ENCODE data around the gene PSD4.

Gene PSD4

DNA sequence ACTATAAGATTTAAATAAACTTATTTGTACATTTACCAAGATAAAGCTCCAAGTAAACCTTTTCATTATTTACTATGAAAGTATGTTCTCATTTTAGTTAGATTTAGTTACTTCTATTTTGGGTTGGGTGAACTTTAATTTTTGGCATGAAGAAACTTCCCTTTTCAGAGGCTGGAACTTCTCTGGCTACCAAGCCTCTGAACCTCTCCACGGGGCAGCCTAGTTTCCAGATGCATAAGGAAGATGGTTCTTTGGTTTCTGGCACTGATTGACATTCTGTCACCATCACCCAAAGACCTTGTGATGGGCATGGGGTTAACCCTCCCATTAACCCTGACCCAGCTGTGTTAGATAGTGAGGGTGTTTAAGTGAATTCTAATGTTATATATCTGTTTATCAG lies 17.1 kb downstream of the PSD4 start:
- ATAC-seq (ENCODE audit: low read depth), result no peak
- Histone ChIP-seq H3K27me3 (ENCODE audit: insufficient read depth, poor library complexity, severe bottlenecking) (no peaks in the 10 kb centered on the region), H3K36me3 (ENCODE audit: low read depth) (no peaks in the 10 kb centered on the region)

DNA sequence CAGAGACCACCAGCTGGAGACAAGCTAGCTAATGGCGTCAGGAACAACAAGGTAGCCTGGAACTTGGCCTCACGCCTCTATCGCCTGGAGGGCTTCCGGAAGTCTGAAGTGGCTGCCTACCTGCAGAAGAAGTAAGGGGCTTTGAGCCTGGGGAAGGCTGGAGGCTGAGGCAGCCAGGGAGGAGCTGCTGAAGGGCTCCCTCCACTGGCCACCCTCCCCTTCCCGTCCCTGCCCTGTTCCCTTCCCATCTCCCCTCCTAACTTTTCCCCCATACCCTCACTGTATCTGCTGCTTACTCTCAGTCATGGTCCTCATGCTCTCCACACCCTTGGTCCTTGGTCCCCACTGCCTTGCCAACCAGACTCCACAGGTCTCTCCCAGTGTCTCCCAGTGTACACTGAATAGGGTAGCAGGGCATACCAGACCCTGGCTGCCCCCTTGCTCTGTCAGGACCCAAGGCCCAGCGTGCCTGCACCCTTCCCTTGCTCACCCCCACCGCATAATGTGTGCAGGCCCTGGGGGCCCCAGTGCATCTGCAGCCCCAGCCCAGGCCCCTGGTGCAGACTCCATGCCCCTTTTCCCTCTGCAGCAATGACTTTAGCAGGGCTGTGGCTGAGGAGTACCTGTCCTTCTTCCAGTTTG lies 18.8 kb downstream of the PSD4 start:
- Histone ChIP-seq H3K4me1 (ENCODE audit: insufficient read depth, poor library complexity, severe bottlenecking) (no peaks in the 10 kb centered on the region), H3K36me3 (ENCODE audit: low read depth) (no peaks in the 10 kb centered on the region), H3K27me3 (ENCODE audit: insufficient read depth, poor library complexity, severe bottlenecking) (no peaks in the 10 kb centered on the region), H3K4me3 (ENCODE audit: severe bottlenecking) (no peak overlapping the region), H3K27ac (ENCODE audit: poor library complexity, severe bottlenecking) (no peak overlapping the region), H3K9me3 (ENCODE audit: severe bottlenecking) (no peaks in the 10 kb centered on the region)
- TF ChIP-seq, protein P1, sequence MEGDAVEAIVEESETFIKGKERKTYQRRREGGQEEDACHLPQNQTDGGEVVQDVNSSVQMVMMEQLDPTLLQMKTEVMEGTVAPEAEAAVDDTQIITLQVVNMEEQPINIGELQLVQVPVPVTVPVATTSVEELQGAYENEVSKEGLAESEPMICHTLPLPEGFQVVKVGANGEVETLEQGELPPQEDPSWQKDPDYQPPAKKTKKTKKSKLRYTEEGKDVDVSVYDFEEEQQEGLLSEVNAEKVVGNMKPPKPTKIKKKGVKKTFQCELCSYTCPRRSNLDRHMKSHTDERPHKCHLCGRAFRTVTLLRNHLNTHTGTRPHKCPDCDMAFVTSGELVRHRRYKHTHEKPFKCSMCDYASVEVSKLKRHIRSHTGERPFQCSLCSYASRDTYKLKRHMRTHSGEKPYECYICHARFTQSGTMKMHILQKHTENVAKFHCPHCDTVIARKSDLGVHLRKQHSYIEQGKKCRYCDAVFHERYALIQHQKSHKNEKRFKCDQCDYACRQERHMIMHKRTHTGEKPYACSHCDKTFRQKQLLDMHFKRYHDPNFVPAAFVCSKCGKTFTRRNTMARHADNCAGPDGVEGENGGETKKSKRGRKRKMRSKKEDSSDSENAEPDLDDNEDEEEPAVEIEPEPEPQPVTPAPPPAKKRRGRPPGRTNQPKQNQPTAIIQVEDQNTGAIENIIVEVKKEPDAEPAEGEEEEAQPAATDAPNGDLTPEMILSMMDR (IDR thresholded peaks at IDR 0.05; ENCODE audit: poor library complexity, severe bottlenecking), result peak; percentile 7
- ATAC-seq (ENCODE audit: low read depth) (no peak), DNase-seq (ENCODE audit: low spot score) (no peak)

More for the DNA sequence above, 17.1 kb downstream of the PSD4 start:
- H3K9me3 ChIP-seq (ENCODE audit: severe bottlenecking), result no peaks in the 10 kb centered on the region
- H3K4me3 ChIP-seq (ENCODE audit: severe bottlenecking), result no peak overlapping the region
- no peak for DNase-seq (ENCODE audit: low spot score)
- no peaks in the 10 kb centered on the region for H3K4me1 ChIP-seq (ENCODE audit: insufficient read depth, poor library complexity, severe bottlenecking)
- H3K27ac ChIP-seq (ENCODE audit: poor library complexity, severe bottlenecking), result no peak overlapping the region
- TF ChIP-seq, protein P1 (IDR thresholded peaks at IDR 0.05; ENCODE audit: poor library complexity, severe bottlenecking), result no peak

DNA sequence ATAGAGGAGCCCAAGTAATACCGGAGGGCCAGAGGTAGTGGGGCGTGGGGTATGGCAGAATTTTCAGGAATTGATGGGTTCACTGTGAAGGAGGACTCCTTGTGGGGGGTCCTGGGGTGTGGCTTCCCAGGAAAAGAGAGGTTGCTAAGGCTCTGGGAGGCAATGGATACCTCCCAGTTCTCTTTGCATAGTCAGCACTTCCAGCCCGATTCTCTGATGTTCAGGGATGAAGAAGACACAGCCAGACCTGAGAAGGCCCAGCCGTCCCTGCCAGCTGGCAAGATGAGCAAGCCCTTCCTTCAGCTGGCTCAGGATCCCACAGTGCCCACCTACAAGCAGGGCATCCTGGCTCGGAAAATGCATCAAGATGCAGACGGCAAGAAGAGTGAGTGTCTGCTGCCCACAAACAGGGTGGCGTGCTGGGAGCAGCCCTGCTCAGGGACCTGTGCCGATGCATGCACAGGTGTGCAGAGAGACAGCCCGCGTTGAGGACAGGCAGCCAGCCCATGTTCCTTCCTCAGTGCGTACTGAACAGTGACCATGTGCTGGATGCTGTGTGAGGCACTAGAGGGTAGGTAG lies 22.2 kb downstream of the PSD4 start:
- Histone ChIP-seq H3K27me3 (ENCODE audit: insufficient read depth, poor library complexity, severe bottlenecking) (no peaks in the 10 kb centered on the region), H3K4me1 (ENCODE audit: insufficient read depth, poor library complexity, severe bottlenecking) (peaks cover 12% of the 10 kb centered on the region), H3K27ac (ENCODE audit: poor library complexity, severe bottlenecking) (no peak overlapping the region), H3K9me3 (ENCODE audit: severe bottlenecking) (no peaks in the 10 kb centered on the region), H3K36me3 (ENCODE audit: low read depth) (no peaks in the 10 kb centered on the region), H3K4me3 (ENCODE audit: severe bottlenecking) (no peak overlapping the region)
- TF ChIP-seq, protein P1 (IDR thresholded peaks at IDR 0.05; ENCODE audit: poor library complexity, severe bottlenecking), result no peak
- DNase-seq (ENCODE audit: low spot score) (no peak), ATAC-seq (ENCODE audit: low read depth) (no peak)

DNA sequence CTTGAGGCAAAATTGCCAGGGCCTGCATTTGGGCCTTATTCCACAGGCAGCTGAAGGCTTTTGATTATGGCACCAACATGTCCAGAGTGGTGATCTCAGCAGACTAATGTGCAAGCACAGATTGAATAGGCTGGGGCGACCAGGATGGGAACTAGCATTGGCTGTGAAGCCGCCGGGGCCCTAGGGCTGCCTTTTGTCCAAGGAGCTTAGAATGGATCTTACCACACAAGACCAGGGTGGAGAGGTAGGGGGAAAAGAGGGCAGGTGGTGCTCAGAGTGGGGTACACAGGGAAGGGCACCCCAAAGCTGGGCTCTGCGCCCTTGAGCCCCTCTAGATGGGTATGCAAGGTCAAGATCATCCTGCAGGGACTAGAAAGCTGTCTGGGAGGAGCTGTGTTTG lies 23.1 kb downstream of the PSD4 start:
- Histone ChIP-seq H3K36me3 (ENCODE audit: low read depth) (no peaks in the 10 kb centered on the region), H3K27me3 (ENCODE audit: insufficient read depth, poor library complexity, severe bottlenecking) (no peaks in the 10 kb centered on the region), H3K4me1 (ENCODE audit: insufficient read depth, poor library complexity, severe bottlenecking) (peaks cover 12% of the 10 kb centered on the region), H3K4me3 (ENCODE audit: severe bottlenecking) (no peak overlapping the region), H3K9me3 (ENCODE audit: severe bottlenecking) (no peaks in the 10 kb centered on the region), H3K27ac (ENCODE audit: poor library complexity, severe bottlenecking) (no peak overlapping the region)
- TF ChIP-seq, protein P1 (IDR thresholded peaks at IDR 0.05; ENCODE audit: poor library complexity, severe bottlenecking), result no peak
- ATAC-seq (ENCODE audit: low read depth) (no peak), DNase-seq (ENCODE audit: low spot score) (no peak)

Measured in RWPE2 (cell line).